Astrocyte (in vitro differentiated cells and primary cell): Measurements from ENCODE around the gene PIK3CD. TPM values are rescaled to one million over a fixed set of nuclear protein-coding genes. Genes with fewer than 3 reads are reported as not detected.
"Not testable (repeated sequence)": the region's sequence is repeated elsewhere in the genome, so short reads cannot be mapped to it uniquely, and the experiment has no call there.

Source experiments
- DNase-seq: peaks from one replicate; pipeline ENCODE4 v3.0.0-alpha.2; 2010; ENCODE audit warnings: low read depth
- FAIRE-seq: peaks from 2 replicates; lab custom pipeline; 2011; peaks lifted over from hg19 to GRCh38; lab: Jason Lieb, UNC
- H2AFZ ChIP-seq: 2 replicates; pipeline ENCODE4 v1.6.0; 2012; ENCODE audit warnings: low read depth, low read length, inconsistent platforms
- H3K27ac ChIP-seq: 2 replicates; pipeline ENCODE4 v1.5.1; 2011; ENCODE audit warnings: low read depth, low read length, inconsistent platforms
- H3K27me3 ChIP-seq: 2 replicates; pipeline ENCODE4 v1.6.0; 2011; ENCODE audit warnings: low read length, inconsistent platforms; ENCODE audit not compliant: insufficient read depth
- H3K36me3 ChIP-seq: 2 replicates; pipeline ENCODE4 v1.5.1; 2011; ENCODE audit warnings: low read length, inconsistent platforms; ENCODE audit not compliant: insufficient read depth
- H3K4me1 ChIP-seq: 2 replicates; pipeline ENCODE4 v1.5.1; 2011; ENCODE audit warnings: low read length, inconsistent platforms; ENCODE audit not compliant: insufficient read depth
- H3K4me2 ChIP-seq: 2 replicates; pipeline ENCODE4 v1.6.0; 2012; ENCODE audit warnings: low read length, inconsistent platforms
- H3K4me3 ChIP-seq: 2 replicates; pipeline ENCODE4 v1.5.1; 2011; ENCODE audit warnings: low read depth, mild to moderate bottlenecking, low read length, inconsistent platforms; ENCODE audit not compliant: insufficient read depth
- H3K79me2 ChIP-seq: 2 replicates; pipeline ENCODE4 v1.6.0; 2012; ENCODE audit warnings: mild to moderate bottlenecking, low read length, inconsistent platforms; ENCODE audit not compliant: insufficient read depth
- H3K9ac ChIP-seq: 2 replicates; pipeline ENCODE4 v1.6.0; 2012; ENCODE audit warnings: mild to moderate bottlenecking, low read length, inconsistent platforms
- H3K9me3 ChIP-seq: 2 replicates; pipeline ENCODE4 v1.5.1; 2012; ENCODE audit warnings: low read depth, mild to moderate bottlenecking, low read length, inconsistent platforms; ENCODE audit not compliant: insufficient read depth
- H4K20me1 ChIP-seq: 2 replicates; pipeline ENCODE4 v1.6.0; 2012; ENCODE audit warnings: low read length, inconsistent platforms; ENCODE audit not compliant: insufficient read depth
- H3K27ac Mint-ChIP-seq: one replicate; pipeline ENCODE4 v1.8.0; 2021; ENCODE audit warnings: mild to moderate bottlenecking, mixed read lengths; ENCODE audit not compliant: unreplicated experiment
- H3K27me3 Mint-ChIP-seq: one replicate; pipeline ENCODE4 v1.8.0; 2021; ENCODE audit warnings: low read depth, mixed read lengths; ENCODE audit not compliant: unreplicated experiment
- H3K36me3 Mint-ChIP-seq: one replicate; pipeline ENCODE4 v1.8.0; 2021; ENCODE audit warnings: low read depth, mixed read lengths; ENCODE audit not compliant: unreplicated experiment
- H3K4me1 Mint-ChIP-seq: one replicate; pipeline ENCODE4 v1.8.0; 2021; ENCODE audit warnings: low read depth, mixed read lengths; ENCODE audit not compliant: unreplicated experiment
- H3K4me3 Mint-ChIP-seq: one replicate; pipeline ENCODE4 v1.8.0; 2021; ENCODE audit warnings: mild to moderate bottlenecking, moderate library complexity, mixed read lengths; ENCODE audit not compliant: unreplicated experiment
- H3K9me3 Mint-ChIP-seq: one replicate; pipeline ENCODE4 v1.8.0; 2021; ENCODE audit warnings: mild to moderate bottlenecking, mixed read lengths; ENCODE audit not compliant: unreplicated experiment
- CTCF ChIP-seq: IDR thresholded peaks from 2 replicates; pipeline ENCODE4 v1.5.1; 2011; ENCODE audit warnings: low read depth, mild to moderate bottlenecking, inconsistent platforms, low read length, moderate library complexity; ENCODE audit not compliant: insufficient read depth
- EZH2 ChIP-seq: IDR thresholded peaks from 2 replicates; pipeline ENCODE4 v1.6.1; 2012; ENCODE audit warnings: mild to moderate bottlenecking, low read length, inconsistent platforms; ENCODE audit not compliant: insufficient read depth
- total RNA-seq: library from RNA; stranded (reverse); gene quantifications from 2 replicates; pipeline ENCODE4 v1.2.1, GENCODE V29; 2021

PIK3CD gene
- total RNA-seq, 1 donor from 2014 or later, result 29.5 TPM

- no peak for DNase-seq
- Histone ChIP-seq H3K9me3 (no peaks in the 10 kb centered on the region), H3K79me2 (peaks cover 44% of the 10 kb centered on the region), H2AFZ (no peak overlapping the region), H4K20me1 (peaks cover 3% of the 10 kb centered on the region), H3K27ac (no peak overlapping the region), H3K4me1 (peaks cover 10% of the 10 kb centered on the region), H3K27me3 (no peaks in the 10 kb centered on the region), H3K4me3 (no peak overlapping the region), H3K9ac (no peak overlapping the region), H3K36me3 (no peaks in the 10 kb centered on the region), H3K4me2 (no peak overlapping the region)
- TF ChIP-seq CTCF, result no peak
- no peak for TF ChIP-seq EZH2
- FAIRE-seq, result no peak
- Mint-ChIP-seq H3K36me3 (peaks cover 16% of the 10 kb centered on the region), H3K4me3 (no peak overlapping the region), H3K9me3 (no peaks in the 10 kb centered on the region), H3K27me3 (no peaks in the 10 kb centered on the region), H3K4me1 (peaks cover 8% of the 10 kb centered on the region), H3K27ac (no peak overlapping the region)
Observed at GRCh38 chr1:9760824-9761223, 109.3 kb downstream of the PIK3CD start.

DNA sequence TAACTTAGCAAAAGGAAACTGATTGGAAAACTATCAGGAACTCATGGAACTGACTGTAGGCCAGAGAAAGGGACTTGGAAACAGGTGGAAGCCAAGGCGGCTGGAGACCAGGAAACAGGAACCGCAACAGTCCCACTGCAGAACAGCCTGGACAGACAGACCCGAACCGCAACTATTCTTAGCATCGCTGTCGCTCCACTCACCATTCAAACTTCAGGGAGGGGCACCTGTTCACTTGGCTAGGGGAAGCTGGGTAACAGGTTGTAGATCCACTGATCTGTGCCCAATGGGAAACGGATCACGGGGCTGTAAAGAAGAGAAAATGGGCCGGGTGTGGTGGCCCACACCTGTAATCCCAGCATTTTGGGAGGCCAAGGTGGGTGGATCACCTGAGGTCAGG is 110.3 kb downstream of the PIK3CD start:
- Mint-ChIP-seq H3K27ac (no peak overlapping the region), H3K4me1 (peaks cover 15% of the 10 kb centered on the region), H3K36me3 (peaks cover 16% of the 10 kb centered on the region), H3K4me3 (no peak overlapping the region), H3K9me3 (no peaks in the 10 kb centered on the region), H3K27me3 (no peaks in the 10 kb centered on the region)
- TF ChIP-seq EZH2 (no peak), CTCF (no peak)
- H3K9me3 ChIP-seq, result no peaks in the 10 kb centered on the region
- H3K4me2 ChIP-seq, result no peak overlapping the region
- H3K36me3 ChIP-seq, result no peaks in the 10 kb centered on the region
- peaks cover 14% of the 10 kb centered on the region for H3K4me1 ChIP-seq
- H3K27me3 ChIP-seq, result no peaks in the 10 kb centered on the region
- H3K27ac ChIP-seq, result no peak overlapping the region
- no peak overlapping the region for H3K9ac ChIP-seq
- H4K20me1 ChIP-seq, result no peaks in the 10 kb centered on the region
- no peak overlapping the region for H2AFZ ChIP-seq
- no peak overlapping the region for H3K4me3 ChIP-seq
- DNase-seq (no peak), FAIRE-seq (no peak)
- H3K79me2 ChIP-seq, result peaks cover 37% of the 10 kb centered on the region

DNA sequence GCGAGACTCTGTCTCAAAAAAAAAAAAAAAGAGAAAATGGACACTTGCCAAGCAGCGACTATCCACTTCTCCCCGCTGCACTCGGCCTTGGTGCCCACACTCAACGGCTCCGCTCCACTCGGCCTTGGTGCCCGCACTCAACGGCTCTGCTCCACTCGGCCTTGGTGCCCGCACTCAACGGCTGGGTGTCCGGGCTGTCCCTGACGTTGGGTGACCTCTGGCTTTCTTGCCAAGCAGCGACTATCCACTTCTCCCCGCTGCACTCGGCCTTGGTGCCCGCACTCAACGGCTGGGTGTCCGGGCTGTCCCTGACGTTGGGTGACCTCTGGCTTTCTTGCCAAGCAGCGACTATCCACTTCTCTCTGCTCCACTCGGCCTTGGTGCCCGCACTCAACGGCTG is 110.9 kb downstream of the PIK3CD start:
- not testable (repeated sequence) for FAIRE-seq, H3K9ac ChIP-seq, H3K9me3 Mint-ChIP-seq, H4K20me1 ChIP-seq, H3K36me3 ChIP-seq, H3K27me3 Mint-ChIP-seq, H3K27me3 ChIP-seq, H3K27ac Mint-ChIP-seq, H3K9me3 ChIP-seq, H3K27ac ChIP-seq, DNase-seq, H2AFZ ChIP-seq, H3K4me2 ChIP-seq, H3K4me3 ChIP-seq, H3K4me3 Mint-ChIP-seq
- peaks cover 37% of the 10 kb centered on the region for H3K79me2 ChIP-seq
- peaks cover 20% of the 10 kb centered on the region for H3K36me3 Mint-ChIP-seq
- H3K4me1 ChIP-seq, result peaks cover 14% of the 10 kb centered on the region
- peaks cover 16% of the 10 kb centered on the region for H3K4me1 Mint-ChIP-seq
